ENCODE measurements around the gene ATAD5.

GRCh38 chr17:30929081-30929633 is 97.4 kb downstream of the ATAD5 start:
- TF ChIP-seq CTCF (IDR thresholded peaks at IDR 0.05; ENCODE audit: insufficient read depth, low read length, poor library complexity, severe bottlenecking) (no peak), EZH2phosphoT487 (conservative IDR thresholded peaks at IDR 0.05; ENCODE audit: low read length) (no peak)
